ENCODE data around the gene CLSTN3.
"Not testable (repeated sequence)": the region's sequence is repeated elsewhere in the genome, so short reads cannot be mapped to it uniquely, and the experiment has no call there.

The CLSTN3 gene

DNA sequence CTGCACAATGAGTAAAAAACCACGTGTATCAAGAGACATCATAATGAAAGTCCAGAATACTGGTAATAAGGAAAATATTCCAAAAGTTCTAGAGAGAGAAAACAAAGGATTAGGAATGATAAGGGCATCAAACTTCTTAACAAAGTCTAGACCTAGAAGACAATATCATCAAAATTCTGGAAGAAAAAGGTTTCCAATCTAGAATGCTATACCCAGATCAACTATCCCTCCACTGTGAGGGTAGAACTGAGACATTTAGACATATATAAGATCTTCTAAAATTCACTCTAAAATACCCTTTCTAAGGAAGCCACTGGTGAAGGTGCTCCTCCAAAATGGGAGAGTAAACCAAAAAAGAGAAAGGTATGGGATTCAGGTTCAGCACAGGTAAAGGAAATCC lies 24.1 kb upstream of the CLSTN3 start:
- no peak for DNase-seq

DNA sequence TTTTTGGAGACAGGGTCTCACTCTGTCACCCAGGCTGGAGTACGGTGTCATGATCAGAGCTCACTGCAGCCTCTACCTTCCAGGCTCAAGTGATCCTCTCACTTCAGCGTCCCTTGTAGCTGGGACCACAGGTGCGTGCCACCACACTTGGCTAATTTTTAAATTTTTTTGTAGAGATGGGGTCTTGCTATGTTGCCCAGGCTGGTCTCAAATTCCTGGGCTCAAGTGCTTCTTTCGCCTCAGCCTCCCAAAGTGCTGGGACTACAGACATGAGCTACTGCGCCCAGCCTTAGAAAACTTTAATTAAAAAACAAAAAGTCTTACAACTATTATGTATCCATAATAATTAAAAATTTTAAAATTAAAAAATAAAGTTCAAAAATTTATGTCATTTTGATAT lies 23.0 kb upstream of the CLSTN3 start:
- DNase-seq, result not testable (repeated sequence)

GRCh38 chr12:7107636-7108002 lies 22.6 kb upstream of the CLSTN3 start:
- no peak for DNase-seq

- peak; percentile 85 to 87 for DNase-seq
These were observed 22.0 kb upstream of the CLSTN3 start for GRCh38 chr12:7108003-7108795.

DNA sequence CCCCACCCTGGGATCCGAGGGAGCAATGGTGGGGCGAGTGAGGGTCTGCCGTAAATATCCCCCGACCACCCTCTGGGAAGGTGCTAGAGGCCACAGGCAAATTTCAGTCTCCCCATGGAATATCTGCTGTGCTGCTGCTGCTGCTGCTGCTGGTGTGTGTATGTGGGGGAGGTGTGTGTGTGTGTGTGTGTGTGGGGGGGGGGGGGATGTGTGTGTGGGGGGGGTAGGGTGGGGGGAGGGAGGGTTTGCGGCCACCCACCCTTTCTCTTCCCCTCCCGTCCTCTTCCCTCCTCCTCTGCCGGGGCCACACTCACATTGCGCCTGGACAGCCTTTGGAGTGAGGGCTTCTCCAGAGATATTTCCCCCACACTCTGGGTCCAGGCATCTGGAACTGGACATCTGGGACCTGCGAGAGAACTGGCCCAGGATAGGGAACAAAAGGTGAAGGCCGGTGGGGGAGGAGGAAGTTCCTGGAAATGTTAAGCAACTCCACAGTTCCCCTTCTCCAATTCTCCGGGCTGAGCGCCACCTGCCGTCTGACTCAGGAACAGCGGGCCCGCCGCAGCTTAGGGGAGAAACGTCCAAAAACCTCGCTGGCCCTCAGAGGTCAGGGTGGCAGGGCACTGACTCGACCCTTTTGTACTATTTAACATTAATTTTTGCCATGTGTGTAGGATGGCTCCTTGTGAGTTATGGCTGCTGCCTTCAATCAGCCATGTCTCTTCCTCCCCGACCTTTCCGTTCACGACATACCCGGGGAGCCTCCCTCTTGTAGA lies 21.2 kb upstream of the CLSTN3 start, which contains the start of gene C1RL:
C1RL (minus strand) TSS at position 419 of the 776 bp plus-strand sequence; CDS start at position 385, 34 bp downstream.
- DNase-seq, result peak; percentile 93 to 97

DNA sequence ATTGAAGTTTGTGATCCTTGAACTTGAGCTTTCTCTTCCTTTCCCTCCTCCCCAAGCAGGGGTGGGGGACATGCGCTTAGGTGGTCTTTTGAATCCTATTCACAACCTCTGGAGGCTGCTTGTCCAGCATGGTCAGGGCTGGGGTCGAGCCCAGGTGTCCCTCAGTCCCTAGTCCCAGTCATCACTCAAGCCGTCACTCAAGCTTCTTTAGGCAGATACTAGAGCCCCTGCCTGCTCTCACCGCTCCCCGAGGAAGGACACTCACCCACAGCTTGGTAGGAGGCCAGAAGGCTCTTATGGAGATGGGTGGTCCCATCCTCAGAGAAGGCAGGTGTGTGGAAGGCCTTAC lies 20.6 kb upstream of the CLSTN3 start:
- no peak for DNase-seq

- no peak for DNase-seq
These were observed 19.5 kb upstream of the CLSTN3 start for GRCh38 chr12:7110661-7111060.

DNA sequence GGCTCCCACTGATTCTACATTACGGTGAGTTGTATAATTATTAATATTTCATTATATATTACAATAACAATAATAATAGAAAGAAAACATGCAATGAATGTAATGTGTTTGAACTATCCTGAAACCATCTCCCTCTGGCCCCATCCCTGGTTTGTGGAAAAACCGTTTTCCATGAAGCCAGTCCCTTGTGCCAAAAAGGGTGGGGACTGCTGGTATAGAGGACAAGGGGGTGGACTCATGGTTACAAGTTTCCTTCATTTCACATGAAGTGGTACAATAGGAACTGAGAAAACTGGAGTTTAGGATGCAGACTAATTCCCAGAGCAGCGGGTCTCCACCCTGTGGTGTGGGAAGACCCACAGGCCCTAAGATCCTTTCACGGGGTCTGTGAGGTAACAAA lies 18.1 kb upstream of the CLSTN3 start:
- no peak for DNase-seq

DNA sequence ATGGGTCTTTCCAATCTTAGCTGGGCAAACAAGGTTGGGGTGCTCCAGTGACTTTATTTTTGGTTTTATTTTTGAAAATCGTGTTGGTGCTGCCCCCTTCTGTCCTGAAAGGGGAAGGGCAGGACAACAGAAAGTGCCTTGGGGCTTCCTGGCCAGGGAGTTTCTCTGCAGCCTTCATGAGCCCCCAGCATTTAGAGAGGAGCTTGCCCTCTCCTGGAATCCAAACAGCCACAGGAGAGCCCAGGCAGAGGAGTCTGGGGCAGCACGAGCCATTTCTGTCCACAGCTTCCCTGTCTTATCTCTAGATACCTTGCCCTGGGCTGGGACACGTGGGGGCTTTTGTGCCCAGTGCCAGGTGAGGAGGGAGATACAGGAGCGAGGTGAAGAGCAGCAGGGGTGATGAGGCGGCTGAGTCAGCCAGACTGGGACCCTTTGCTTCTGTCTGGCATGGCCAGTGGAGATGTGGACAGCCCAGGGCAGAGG lies 16.7 kb upstream of the CLSTN3 start:
- peak; percentile 42 to 46 for DNase-seq

- DNase-seq, result no peak
These were observed 16.2 kb upstream of the CLSTN3 start for GRCh38 chr12:7114008-7114407.

DNA sequence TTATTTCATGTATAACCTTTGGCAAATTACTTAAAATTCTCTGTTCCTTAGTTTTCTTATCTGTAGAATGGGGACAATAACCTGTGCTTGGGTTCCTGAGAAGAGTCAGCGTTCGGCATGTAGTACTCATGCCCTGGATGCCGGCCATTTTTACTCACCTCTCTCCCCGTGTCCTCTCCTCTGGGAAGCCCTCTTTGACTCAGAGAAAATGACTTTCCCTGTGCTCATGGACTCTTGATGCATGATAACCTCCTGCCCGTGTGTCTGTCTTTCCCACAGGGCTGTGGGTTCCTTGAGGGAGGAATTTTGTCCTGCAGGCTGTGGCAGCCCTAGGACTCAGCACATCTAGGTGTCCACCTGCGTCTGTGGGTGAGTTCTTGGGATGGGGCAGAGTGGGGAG lies 15.3 kb upstream of the CLSTN3 start:
- DNase-seq, result no peak

DNA sequence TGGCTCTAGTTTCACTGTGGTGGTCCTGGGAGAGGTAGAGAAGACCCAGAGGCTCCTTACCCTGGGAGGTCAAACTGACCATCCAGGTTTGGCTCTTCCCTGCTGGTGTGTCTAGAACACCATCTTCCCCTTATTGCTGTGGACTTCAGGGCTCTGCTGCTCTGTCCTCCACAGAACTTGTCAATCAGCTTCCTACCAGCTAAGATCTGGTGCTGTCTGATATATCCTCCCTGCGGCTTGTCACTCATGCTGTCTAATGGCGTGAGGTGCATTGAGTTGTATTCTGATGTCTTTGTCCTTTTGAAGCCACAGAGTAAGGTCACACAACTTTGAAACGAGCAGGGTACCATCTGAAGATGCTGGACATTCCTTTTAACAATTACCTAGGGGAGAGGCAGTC lies 14.0 kb upstream of the CLSTN3 start:
- no peak for DNase-seq

GRCh38 chr12:7116916-7117315 lies 13.3 kb upstream of the CLSTN3 start:
- DNase-seq, result no peak

GRCh38 chr12:7117670-7118069 lies 12.5 kb upstream of the CLSTN3 start:
- DNase-seq, result no peak

GRCh38 chr12:7118881-7119280 lies 11.3 kb upstream of the CLSTN3 start:
- DNase-seq, result no peak

- DNase-seq, result no peak
These were observed 10.0 kb upstream of the CLSTN3 start for GRCh38 chr12:7120166-7120565.

DNA sequence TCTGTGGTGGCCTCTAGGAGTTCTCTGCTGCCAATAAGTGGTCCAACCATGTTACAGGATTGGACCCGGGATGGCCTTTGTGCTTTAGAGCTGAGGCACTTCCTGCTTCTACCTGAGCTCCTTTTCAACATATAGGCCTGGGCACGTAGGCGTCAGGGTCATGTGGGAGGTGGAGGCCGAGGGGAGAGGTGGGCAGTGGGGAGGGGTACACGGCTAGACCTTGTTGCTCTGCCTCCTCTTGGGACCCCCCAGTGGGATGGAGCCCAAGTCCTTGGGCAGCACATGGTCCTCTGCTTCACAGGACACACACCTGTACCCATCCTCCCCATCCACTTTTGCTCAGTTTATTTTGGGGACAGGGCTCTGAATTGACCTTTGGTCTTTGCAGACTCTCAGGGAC lies 8.8 kb upstream of the CLSTN3 start:
- DNase-seq, result no peak

DNA sequence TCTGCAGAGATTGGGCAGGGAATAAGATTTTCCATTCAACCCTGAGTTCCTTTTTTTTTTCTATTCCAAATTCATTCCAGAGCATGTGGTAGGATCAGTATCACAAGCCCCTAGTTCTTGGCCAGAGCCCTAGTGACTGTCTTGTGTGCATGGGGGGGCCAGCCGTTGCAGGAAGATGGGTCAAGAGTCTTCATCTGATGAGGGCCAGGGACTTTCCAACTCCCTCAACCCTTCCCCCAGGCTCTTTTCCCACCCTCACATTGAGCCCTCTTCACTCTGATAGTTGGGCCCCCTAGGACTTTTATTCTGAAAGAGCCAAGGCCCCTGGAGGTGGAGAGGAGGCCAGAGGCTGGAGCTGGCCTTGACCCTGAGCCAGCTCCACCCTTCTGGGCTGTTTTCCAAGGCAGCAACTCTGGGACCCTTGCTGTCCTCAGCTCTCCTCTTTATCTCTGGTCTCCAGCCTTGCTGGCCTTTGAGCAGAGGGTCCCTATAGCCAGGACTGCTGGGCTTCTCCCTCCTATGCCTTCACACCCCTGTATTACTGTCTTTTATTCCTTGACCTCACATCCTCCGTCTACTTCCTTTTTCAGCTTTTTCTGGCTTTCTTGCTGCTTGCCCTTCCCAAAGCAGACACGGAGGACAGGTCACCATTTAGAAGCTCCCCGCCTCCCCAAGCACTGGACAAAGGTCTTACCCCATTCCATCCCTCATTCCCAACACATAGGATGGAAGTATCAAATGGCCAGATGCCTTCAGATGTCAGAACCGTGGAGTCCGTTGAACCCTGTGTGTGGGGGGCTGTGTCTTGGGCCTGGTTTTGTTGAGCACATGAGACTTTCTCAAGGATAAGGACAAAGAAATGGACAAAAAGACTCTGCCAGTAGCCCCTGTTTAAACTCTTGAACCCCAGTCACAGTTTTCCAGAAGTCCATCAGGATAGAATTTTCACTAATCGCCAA lies 7.1 kb upstream of the CLSTN3 start:
- DNase-seq, result no peak

- no peak for DNase-seq
These were observed 6.2 kb upstream of the CLSTN3 start for GRCh38 chr12:7123806-7124522.

DNA sequence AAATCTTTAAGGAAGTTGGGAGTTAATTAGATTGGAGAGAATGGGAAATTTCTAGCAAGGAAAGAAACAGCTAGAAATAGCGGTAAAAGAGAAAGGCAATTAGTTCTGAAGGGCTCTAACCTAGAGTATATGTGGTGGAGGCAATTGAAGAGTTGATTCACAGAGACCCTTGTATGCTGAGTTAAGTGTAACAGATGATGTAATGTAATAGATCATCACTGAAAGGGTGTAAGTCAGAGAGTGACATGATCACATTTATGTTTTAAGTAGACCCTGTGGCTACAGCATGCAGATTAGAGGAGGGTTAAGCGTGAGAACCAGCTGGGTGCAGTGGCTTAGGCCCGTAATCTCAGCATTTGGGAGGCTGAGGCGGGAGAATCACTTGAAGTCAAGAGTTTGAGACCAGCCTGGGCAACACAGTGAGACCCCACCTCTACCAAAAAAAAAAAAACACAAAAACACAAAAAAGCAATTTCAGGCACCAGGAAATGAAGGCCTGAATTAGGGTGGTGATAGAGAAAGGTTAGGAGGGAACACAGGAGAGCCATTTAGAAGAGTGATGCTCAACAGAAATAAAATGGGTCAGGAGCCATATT lies 4.4 kb upstream of the CLSTN3 start:
- no peak for DNase-seq

- DNase-seq, result no peak
These were observed 2.1 kb upstream of the CLSTN3 start for GRCh38 chr12:7127916-7128626.

Data from activated T-cell treated with anti-CD3 and anti-CD28 coated beads, Interleukin-2, amount 50 U/mL, for 48 hours (primary cell).